Lower leg skin (tissue), 4 donors: ENCODE results near the gene DOCK1. TPM values are rescaled to one million over a fixed set of nuclear protein-coding genes. Genes with fewer than 3 reads are reported as not detected.
"Not testable (repeated sequence)": the region's sequence is repeated elsewhere in the genome, so short reads cannot be mapped to it uniquely, and the experiment has no call there.

Experiments used
- DNase-seq, 2 donors: peaks; one replicate each; pipeline ENCODE4 v3.0.0-alpha.2; 2019; ENCODE audit warnings: low spot score in 2 of 2
- H3K4me3 ChIP-seq: fragments of 200-600 bp; sonication (generic); 2 replicates; pipeline ENCODE4 v1.5.1; 2017; ENCODE audit warnings: mild to moderate bottlenecking, low read depth; ENCODE audit not compliant: poor library complexity, severe bottlenecking
- CTCF ChIP-seq, 3 donors: fragments of 450-650 bp; IDR thresholded peaks; one replicate each; pipeline ENCODE4 v1.5.1; 2016; ENCODE audit warnings: antibody characterized with exemption in 3 of 3, mild to moderate bottlenecking in 3 of 3, moderate library complexity in 2 of 3
- POLR2A ChIP-seq, 2 donors: fragments of 450-650 bp; IDR thresholded peaks; one replicate each; pipeline ENCODE4 v1.6.1; 2016 to 2017; ENCODE audit warnings: antibody characterized with exemption in 2 of 2, mild to moderate bottlenecking in 1 of 2, moderate library complexity in 1 of 2
- WGBS, 2 donors: methylation state at CpG; one replicate each; pipeline ENCODE4 v1.1.5; 2018; 5-methylcytosine and 5-hydroxymethylcytosine counted together
- intact Hi-C: fragments of 100-400 bp; cut with DNase I; formaldehyde crosslinking; loops from one replicate; pipeline ENCODE4 v1.15.0; 2023; ENCODE audit warnings: low total_unique reads
- total RNA-seq, 4 donors: library from RNA; depleted of rRNA; stranded (reverse); fragments of >200 nt; gene quantifications; one replicate each; pipeline ENCODE4 v1.1.0, GENCODE V29; 2016

DOCK1 gene
- total RNA-seq, 4 donors from 2014 or later, result 76.6 to 108 (median 83.4) TPM

- no peak for TF ChIP-seq POLR2A (IDR thresholded peaks at IDR 0.05)
- TF ChIP-seq CTCF (IDR thresholded peaks at IDR 0.05), result no peak
- 91% methylated on average over 8 of the region's 8 CpGs for WGBS, 2 donors
These were observed 388.4 kb downstream of the DOCK1 start for GRCh38 chr10:127293640-127294039.

GRCh38 chr10:127296696-127297095, 391.5 kb downstream of the DOCK1 start:
- TF ChIP-seq CTCF (IDR thresholded peaks at IDR 0.05) (no peak), POLR2A (IDR thresholded peaks at IDR 0.05) (no peak)
- H3K4me3 ChIP-seq, result no peak overlapping the region
- intact Hi-C loops, result no loop called here
- 96 to 97% methylated on average over 6 of the region's 6 CpGs for WGBS, 2 donors
- DNase-seq, result no peak

More at GRCh38 chr10:127293640-127294039, 388.4 kb downstream of the DOCK1 start:
- H3K4me3 ChIP-seq, result no peak overlapping the region
- DNase-seq, result no peak
- intact Hi-C loops, result no loop called here

GRCh38 chr10:127298381-127298780, 393.2 kb downstream of the DOCK1 start:
- TF ChIP-seq POLR2A (IDR thresholded peaks at IDR 0.05) (no peak), CTCF (IDR thresholded peaks at IDR 0.05) (no peak)
- WGBS, 2 donors, result 65 to 68% methylated on average over 4 of the region's 4 CpGs
- no peak overlapping the region for H3K4me3 ChIP-seq
- intact Hi-C loops, result no loop called here
- DNase-seq, result no peak

- H3K4me3 ChIP-seq, intact Hi-C loops, DNase-seq: not testable (repeated sequence)
- 93 to 98% methylated on average over 11 of the region's 11 CpGs for WGBS, 2 donors
These were observed 394.0 kb downstream of the DOCK1 start for GRCh38 chr10:127299192-127299591.

- no peak for TF ChIP-seq POLR2A (IDR thresholded peaks at IDR 0.05)
- TF ChIP-seq CTCF (IDR thresholded peaks at IDR 0.05), result no peak
- no peak for DNase-seq
- no peak overlapping the region for H3K4me3 ChIP-seq
- WGBS, 2 donors, result 89 to 91% methylated on average over 13 of the region's 13 CpGs
- intact Hi-C loops, result no loop called here
These were observed 394.9 kb downstream of the DOCK1 start for GRCh38 chr10:127299956-127300689.

GRCh38 chr10:127300868-127301321, 395.7 kb downstream of the DOCK1 start:
- H3K4me3 ChIP-seq, result no peak overlapping the region
- 89 to 92% methylated on average over 11 of the region's 11 CpGs for WGBS, 2 donors
- intact Hi-C loops, result no loop called here
- DNase-seq, result no peak
- TF ChIP-seq POLR2A (IDR thresholded peaks at IDR 0.05) (no peak), CTCF (IDR thresholded peaks at IDR 0.05) (no peak)
